Neural cell (in vitro differentiated cells): ENCODE results near the gene CDH12.

Source experiments
- EP300 ChIP-seq: fragments of 450-650 bp; conservative IDR thresholded peaks from 2 replicates; pipeline ENCODE4 v1.6.1; 2014; ENCODE audit warnings: antibody characterized with exemption, mild to moderate bottlenecking, moderate library complexity; ENCODE audit not compliant: poor library complexity, severe bottlenecking
- EZH2 ChIP-seq: fragments of 200-600, 300-800 bp; shearing (Covaris generic), sonication (generic); IDR thresholded peaks from 2 replicates; pipeline ENCODE4 v1.6.1; 2014; ENCODE audit warnings: antibody characterized with exemption, low read length, borderline replicate concordance, mild to moderate bottlenecking; ENCODE audit not compliant: insufficient read depth, poor library complexity, severe bottlenecking
- MXI1 ChIP-seq: fragments of 450-650 bp; conservative IDR thresholded peaks from 2 replicates; pipeline ENCODE4 v1.6.1; 2014; ENCODE audit warnings: antibody characterized with exemption, mild to moderate bottlenecking; ENCODE audit not compliant: poor library complexity, severe bottlenecking
- POLR2AphosphoS5 ChIP-seq: IDR thresholded peaks from 2 replicates; pipeline ENCODE4 v1.6.1; 2012
- SMC3 ChIP-seq: fragments of 450-650 bp; conservative IDR thresholded peaks from 2 replicates; pipeline ENCODE4 v1.6.1; 2014; ENCODE audit warnings: antibody characterized with exemption, mild to moderate bottlenecking, moderate library complexity; ENCODE audit not compliant: poor library complexity
- TAF1 ChIP-seq: IDR thresholded peaks from 2 replicates; pipeline ENCODE4 v1.6.1; 2012; ENCODE audit warnings: low read depth
- TF ChIP-seq, protein P1 (sequence below): fragments of 450-650 bp; IDR thresholded peaks from 2 replicates; pipeline ENCODE4 v1.5.1; 2014; ENCODE audit warnings: antibody characterized with exemption, mild to moderate bottlenecking, moderate library complexity; ENCODE audit not compliant: poor library complexity, severe bottlenecking
- TF ChIP-seq, protein P2 (sequence below): IDR thresholded peaks from 2 replicates; pipeline ENCODE4 v1.6.1; 2012; ENCODE audit warnings: borderline replicate concordance

DNA sequence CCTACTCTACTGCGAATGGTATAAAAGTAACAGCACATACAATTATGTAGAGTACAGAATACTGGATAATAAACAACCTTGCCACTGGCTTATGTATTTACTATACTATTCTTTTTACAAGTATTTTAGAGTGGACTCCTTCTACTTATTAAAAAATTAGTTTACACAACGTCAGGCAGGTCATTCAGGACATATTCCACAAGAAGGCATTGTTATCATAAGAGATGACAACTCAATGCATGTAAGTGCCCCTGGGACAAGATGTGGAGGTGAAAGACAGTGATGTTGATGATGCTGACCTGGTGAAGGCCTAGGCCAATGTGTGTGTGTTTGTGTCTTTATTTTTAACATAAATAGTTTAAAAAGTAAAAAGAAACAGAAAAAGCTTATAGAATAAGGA is 421.7 kb downstream of the CDH12 start:
- TF ChIP-seq, protein P1, sequence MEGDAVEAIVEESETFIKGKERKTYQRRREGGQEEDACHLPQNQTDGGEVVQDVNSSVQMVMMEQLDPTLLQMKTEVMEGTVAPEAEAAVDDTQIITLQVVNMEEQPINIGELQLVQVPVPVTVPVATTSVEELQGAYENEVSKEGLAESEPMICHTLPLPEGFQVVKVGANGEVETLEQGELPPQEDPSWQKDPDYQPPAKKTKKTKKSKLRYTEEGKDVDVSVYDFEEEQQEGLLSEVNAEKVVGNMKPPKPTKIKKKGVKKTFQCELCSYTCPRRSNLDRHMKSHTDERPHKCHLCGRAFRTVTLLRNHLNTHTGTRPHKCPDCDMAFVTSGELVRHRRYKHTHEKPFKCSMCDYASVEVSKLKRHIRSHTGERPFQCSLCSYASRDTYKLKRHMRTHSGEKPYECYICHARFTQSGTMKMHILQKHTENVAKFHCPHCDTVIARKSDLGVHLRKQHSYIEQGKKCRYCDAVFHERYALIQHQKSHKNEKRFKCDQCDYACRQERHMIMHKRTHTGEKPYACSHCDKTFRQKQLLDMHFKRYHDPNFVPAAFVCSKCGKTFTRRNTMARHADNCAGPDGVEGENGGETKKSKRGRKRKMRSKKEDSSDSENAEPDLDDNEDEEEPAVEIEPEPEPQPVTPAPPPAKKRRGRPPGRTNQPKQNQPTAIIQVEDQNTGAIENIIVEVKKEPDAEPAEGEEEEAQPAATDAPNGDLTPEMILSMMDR: no peak
- TF ChIP-seq TAF1 (no peak), MXI1 (no peak), EZH2 (no peak), EP300 (no peak), SMC3 (no peak), POLR2AphosphoS5 (no peak)
- TF ChIP-seq, protein P2, sequence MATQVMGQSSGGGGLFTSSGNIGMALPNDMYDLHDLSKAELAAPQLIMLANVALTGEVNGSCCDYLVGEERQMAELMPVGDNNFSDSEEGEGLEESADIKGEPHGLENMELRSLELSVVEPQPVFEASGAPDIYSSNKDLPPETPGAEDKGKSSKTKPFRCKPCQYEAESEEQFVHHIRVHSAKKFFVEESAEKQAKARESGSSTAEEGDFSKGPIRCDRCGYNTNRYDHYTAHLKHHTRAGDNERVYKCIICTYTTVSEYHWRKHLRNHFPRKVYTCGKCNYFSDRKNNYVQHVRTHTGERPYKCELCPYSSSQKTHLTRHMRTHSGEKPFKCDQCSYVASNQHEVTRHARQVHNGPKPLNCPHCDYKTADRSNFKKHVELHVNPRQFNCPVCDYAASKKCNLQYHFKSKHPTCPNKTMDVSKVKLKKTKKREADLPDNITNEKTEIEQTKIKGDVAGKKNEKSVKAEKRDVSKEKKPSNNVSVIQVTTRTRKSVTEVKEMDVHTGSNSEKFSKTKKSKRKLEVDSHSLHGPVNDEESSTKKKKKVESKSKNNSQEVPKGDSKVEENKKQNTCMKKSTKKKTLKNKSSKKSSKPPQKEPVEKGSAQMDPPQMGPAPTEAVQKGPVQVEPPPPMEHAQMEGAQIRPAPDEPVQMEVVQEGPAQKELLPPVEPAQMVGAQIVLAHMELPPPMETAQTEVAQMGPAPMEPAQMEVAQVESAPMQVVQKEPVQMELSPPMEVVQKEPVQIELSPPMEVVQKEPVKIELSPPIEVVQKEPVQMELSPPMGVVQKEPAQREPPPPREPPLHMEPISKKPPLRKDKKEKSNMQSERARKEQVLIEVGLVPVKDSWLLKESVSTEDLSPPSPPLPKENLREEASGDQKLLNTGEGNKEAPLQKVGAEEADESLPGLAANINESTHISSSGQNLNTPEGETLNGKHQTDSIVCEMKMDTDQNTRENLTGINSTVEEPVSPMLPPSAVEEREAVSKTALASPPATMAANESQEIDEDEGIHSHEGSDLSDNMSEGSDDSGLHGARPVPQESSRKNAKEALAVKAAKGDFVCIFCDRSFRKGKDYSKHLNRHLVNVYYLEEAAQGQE: no peak
